PC-3 (cell line): Measurements from ENCODE around the gene AXL. TPM values are rescaled to one million over a fixed set of nuclear protein-coding genes. Genes with fewer than 3 reads are reported as not detected.

Source experiments
- ATAC-seq: fragments of 200-7000 bp; cut with Tn5 transposase; 2 replicates; pipeline ENCODE4 v1.9.1; 2020; ENCODE audit warnings: mild to moderate bottlenecking, moderate library complexity
- BruUV-seq: library from RNA; stranded (reverse); fragments of 400-500 nt; replicated peaks from 2 replicates; lab custom pipeline; 2021; lab: Mats Ljungman, UMichigan
- CTCF ChIA-PET: fragments of 300-600 bp; sonication (Branson Sonifier 250); formaldehyde crosslinking; loops from one replicate; lab custom pipeline; 2022; ENCODE audit warnings: antibody characterized with exemption; lab: Charles Lee
- POLR2A ChIA-PET: fragments of 300-600 bp; sonication (Branson Sonifier 250); formaldehyde crosslinking; loops from one replicate; lab custom pipeline; 2022; ENCODE audit warnings: antibody characterized with exemption; ENCODE audit not compliant: unreplicated experiment; lab: Charles Lee
- DNase-seq: peaks from one replicate; pipeline ENCODE4 v3.0.0-alpha.2; 2015
- H2AFZ ChIP-seq: fragments of 300-600 bp; sonication (generic); 2 replicates; pipeline ENCODE4 v1.6.0; 2016; ENCODE audit warnings: antibody characterized with exemption, low read length
- H3F3A ChIP-seq: fragments of 300-600 bp; sonication (generic); one replicate; pipeline ENCODE4 v1.6.0; 2017; ENCODE audit warnings: antibody characterized with exemption, low read length, control low read depth, mild to moderate bottlenecking; ENCODE audit not compliant: unreplicated experiment
- H3K27ac ChIP-seq: fragments of 300-600 bp; sonication (generic); 2 replicates; pipeline ENCODE4 v1.5.1; 2016; ENCODE audit warnings: mild to moderate bottlenecking, low read length
- H3K27me3 ChIP-seq: fragments of 300-600 bp; sonication (generic); 2 replicates; pipeline ENCODE4 v1.6.1; 2016; ENCODE audit warnings: low read length, mixed read lengths
- H3K36me3 ChIP-seq: fragments of 300-600 bp; sonication (generic); 2 replicates; pipeline ENCODE4 v1.6.1; 2016; ENCODE audit warnings: low read depth, mixed run types, low read length, mixed read lengths
- H3K4me1 ChIP-seq: fragments of 300-600 bp; sonication (generic); 2 replicates; pipeline ENCODE4 v1.5.1; 2016; ENCODE audit warnings: low read length; ENCODE audit not compliant: insufficient read depth
- H3K4me2 ChIP-seq: fragments of 300-600 bp; sonication (generic); 2 replicates; pipeline ENCODE4 v1.6.0; 2016; ENCODE audit warnings: low read length
- H3K4me3 ChIP-seq: fragments of 300-600 bp; sonication (generic); 2 replicates; pipeline ENCODE4 v1.5.1; 2016; ENCODE audit warnings: mild to moderate bottlenecking, low read length, mixed read lengths
- H3K79me2 ChIP-seq: fragments of 300-600 bp; sonication (generic); 2 replicates; pipeline ENCODE4 v1.6.1; 2017; ENCODE audit warnings: low read length, mixed read lengths
- H3K9ac ChIP-seq: fragments of 300-600 bp; sonication (generic); 2 replicates; pipeline ENCODE4 v1.6.0; 2016; ENCODE audit warnings: mild to moderate bottlenecking, low read length
- H3K9me2 ChIP-seq: fragments of 300-600 bp; sonication (generic); replicated peaks from 2 replicates; pipeline ENCODE4 v1.6.1; 2016; ENCODE audit warnings: mixed run types, low read length, mixed read lengths
- H3K9me3 ChIP-seq: fragments of 300-600 bp; sonication (generic); 2 replicates; pipeline ENCODE4 v1.6.1; 2016; ENCODE audit warnings: low read length, mixed read lengths
- H4K20me1 ChIP-seq: fragments of 300-600 bp; sonication (generic); 2 replicates; pipeline ENCODE4 v1.6.1; 2016; ENCODE audit warnings: low read length, mixed read lengths
- EZH2 ChIP-seq: fragments of 300-600 bp; sonication (generic); IDR thresholded peaks from one replicate; pipeline ENCODE4 v1.6.1; 2017; ENCODE audit warnings: antibody characterized with exemption, mild to moderate bottlenecking, low read length; ENCODE audit not compliant: unreplicated experiment
- EZH2phosphoT487 ChIP-seq: fragments of 300-600 bp; sonication (generic); IDR thresholded peaks from 2 replicates; pipeline ENCODE4 v1.6.1; 2018; ENCODE audit warnings: mild to moderate bottlenecking, antibody characterized with exemption, low read length, borderline replicate concordance
- intact Hi-C: fragments of 100-400 bp; cut with micrococcal nuclease; formaldehyde crosslinking; loops from 2 replicates; pipeline ENCODE4 v1.9.0; 2023
- total RNA-seq: library from RNA; depleted of rRNA; stranded (reverse); fragments of >200 nt; gene quantifications from 2 replicates; pipeline ENCODE4 v1.2.3, GENCODE V29; 2014
- TF ChIP-seq, protein P1 (sequence below): fragments of 300-600 bp; sonication (generic); conservative IDR thresholded peaks from 2 replicates; pipeline ENCODE4 v1.5.1; 2017; ENCODE audit warnings: antibody characterized with exemption, low read depth, mild to moderate bottlenecking, low read length

Gene AXL
- total RNA-seq, 1 experiment from 2014 or later, result 172 TPM

DNA sequence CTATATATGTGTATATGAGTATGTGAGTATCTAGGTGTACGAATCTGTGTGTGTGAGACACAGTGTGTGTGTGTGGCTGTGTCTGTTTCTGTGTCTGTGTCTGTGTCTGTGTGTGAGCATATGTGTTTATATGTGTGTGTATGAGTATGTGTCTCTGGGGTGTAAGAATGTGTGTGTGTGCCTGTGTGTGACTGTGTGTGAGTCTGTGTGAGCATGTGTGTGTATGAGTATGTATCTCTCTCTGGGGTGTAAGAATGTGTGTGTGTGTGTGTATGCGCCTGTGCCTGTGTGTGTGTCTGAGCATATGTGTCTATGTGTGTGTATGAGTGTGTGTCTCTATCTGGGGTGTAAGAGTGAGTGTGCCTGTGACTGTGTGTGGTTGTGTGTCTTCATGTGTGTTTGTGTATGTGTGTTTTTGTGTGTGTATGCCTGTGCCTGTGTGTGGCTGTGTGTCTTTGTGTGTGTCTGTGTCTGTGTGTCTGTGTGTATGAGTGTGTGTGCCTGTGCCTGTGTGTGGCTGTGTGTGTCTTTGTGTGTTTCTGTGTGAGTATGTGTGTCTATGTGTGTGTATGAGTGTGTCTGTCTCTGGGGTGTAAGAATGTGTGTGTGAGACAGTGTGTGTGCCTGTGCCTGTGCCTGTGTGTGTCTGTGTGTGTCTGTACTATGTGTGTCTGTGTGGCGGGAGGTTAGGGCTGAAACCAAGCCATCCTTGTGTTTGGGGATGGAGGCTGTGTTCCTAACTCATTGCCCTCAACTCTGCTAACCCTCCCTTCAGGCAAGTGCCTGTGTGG is 11.2 kb downstream of the AXL start:
- no peak for DNase-seq
- Histone ChIP-seq H3K79me2 (peaks cover 12% of the 10 kb centered on the region), H3K27ac (no peak overlapping the region), H3K9me2 (no peaks in the 10 kb centered on the region), H3K4me3 (no peak overlapping the region), H3K36me3 (peaks cover 21% of the 10 kb centered on the region), H4K20me1 (no peaks in the 10 kb centered on the region), H2AFZ (no peak overlapping the region), H3K27me3 (no peaks in the 10 kb centered on the region), H3K4me2 (no peak overlapping the region), H3K9ac (no peak overlapping the region), H3K4me1 (peaks cover 13% of the 10 kb centered on the region), H3K9me3 (no peaks in the 10 kb centered on the region), H3F3A (no peaks in the 10 kb centered on the region)
- intact Hi-C loops, result no loop called here
- ChIA-PET CTCF (no interaction called here), POLR2A (no interaction called here)
- no peak for ATAC-seq
- BruUV-seq, result no TSS peak
- TF ChIP-seq, protein P1, sequence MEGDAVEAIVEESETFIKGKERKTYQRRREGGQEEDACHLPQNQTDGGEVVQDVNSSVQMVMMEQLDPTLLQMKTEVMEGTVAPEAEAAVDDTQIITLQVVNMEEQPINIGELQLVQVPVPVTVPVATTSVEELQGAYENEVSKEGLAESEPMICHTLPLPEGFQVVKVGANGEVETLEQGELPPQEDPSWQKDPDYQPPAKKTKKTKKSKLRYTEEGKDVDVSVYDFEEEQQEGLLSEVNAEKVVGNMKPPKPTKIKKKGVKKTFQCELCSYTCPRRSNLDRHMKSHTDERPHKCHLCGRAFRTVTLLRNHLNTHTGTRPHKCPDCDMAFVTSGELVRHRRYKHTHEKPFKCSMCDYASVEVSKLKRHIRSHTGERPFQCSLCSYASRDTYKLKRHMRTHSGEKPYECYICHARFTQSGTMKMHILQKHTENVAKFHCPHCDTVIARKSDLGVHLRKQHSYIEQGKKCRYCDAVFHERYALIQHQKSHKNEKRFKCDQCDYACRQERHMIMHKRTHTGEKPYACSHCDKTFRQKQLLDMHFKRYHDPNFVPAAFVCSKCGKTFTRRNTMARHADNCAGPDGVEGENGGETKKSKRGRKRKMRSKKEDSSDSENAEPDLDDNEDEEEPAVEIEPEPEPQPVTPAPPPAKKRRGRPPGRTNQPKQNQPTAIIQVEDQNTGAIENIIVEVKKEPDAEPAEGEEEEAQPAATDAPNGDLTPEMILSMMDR, result no peak
- TF ChIP-seq EZH2, result no peak
- TF ChIP-seq EZH2phosphoT487, result no peak

DNA sequence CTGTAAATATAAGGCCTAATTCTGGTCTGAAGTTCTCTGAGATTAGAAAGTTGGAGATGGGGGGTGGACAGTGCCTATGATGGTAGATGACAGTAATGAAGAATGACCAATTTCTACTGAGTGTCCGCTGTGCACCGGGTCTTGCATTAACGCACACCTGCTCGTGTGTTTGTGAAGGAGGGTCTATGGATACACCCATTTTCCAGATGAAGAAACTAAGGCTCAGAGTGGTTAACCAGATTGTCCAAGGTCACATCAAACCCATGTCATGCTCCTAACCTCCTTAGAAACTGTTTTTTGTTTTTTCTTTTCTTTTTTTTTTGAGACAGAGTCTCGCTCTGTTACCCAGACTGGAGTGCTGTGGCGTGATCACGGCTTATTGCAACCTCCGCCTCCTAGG is 13.7 kb downstream of the AXL start:
- H3K4me2 ChIP-seq, result no peak overlapping the region
- ATAC-seq (no peak), DNase-seq (no peak)
- no peak overlapping the region for H3K9ac ChIP-seq
- H4K20me1 ChIP-seq, result no peaks in the 10 kb centered on the region
- H3K36me3 ChIP-seq, result peaks cover 24% of the 10 kb centered on the region
- no peak overlapping the region for H3K27ac ChIP-seq
- no peaks in the 10 kb centered on the region for H3F3A ChIP-seq
- no peaks in the 10 kb centered on the region for H3K9me3 ChIP-seq
- H3K4me1 ChIP-seq, result no peaks in the 10 kb centered on the region
- POLR2A ChIA-PET, result interaction anchor here (0.6 kb wide), 1 partner anchor 567 kb away, joined by 7 read pairs; no protein-coding TSS in a partner anchor
- no peak overlapping the region for H2AFZ ChIP-seq
- intact Hi-C loops, result no loop called here
- BruUV-seq, result no TSS peak
- no peaks in the 10 kb centered on the region for H3K9me2 ChIP-seq
- no peak overlapping the region for H3K4me3 ChIP-seq
- H3K27me3 ChIP-seq, result no peaks in the 10 kb centered on the region
- H3K79me2 ChIP-seq, result no peaks in the 10 kb centered on the region
- TF ChIP-seq EZH2phosphoT487, result no peak
- no peak for TF ChIP-seq EZH2
- CTCF ChIA-PET, result no interaction called here

DNA sequence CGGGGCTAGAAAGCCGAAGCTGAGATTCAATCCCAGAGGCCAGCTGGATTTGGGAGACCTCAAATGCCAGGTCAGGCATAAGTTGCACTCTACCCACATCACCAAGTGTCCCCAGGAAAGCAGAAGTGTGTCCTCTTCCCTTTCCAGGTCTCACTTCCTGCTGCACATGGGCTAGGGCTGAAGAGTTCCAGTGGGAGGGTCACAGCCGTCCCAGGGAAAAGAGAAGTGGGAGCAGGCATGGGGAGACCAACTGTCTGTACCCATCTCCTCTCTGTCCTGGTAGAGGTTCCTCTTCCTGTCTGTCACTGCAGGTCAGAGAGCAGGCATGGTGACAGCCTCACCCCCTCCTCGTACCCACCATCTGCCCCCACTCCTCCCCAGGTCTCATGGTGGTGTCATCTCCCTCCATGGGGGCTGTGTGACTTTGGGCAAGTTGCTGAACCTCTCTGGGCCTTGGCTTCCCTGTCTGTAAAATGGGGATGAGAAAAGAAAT is 14.8 kb downstream of the AXL start:
- no peak for ATAC-seq
- BruUV-seq, result no TSS peak
- ChIA-PET POLR2A (no interaction called here), CTCF (no interaction called here)
- intact Hi-C loops, result no loop called here
- Histone ChIP-seq H3K9me3 (no peaks in the 10 kb centered on the region), H3F3A (no peaks in the 10 kb centered on the region), H3K79me2 (no peaks in the 10 kb centered on the region), H3K36me3 (peaks cover 21% of the 10 kb centered on the region), H3K9me2 (no peaks in the 10 kb centered on the region), H3K9ac (no peak overlapping the region), H4K20me1 (no peaks in the 10 kb centered on the region), H3K27ac (no peak overlapping the region), H3K4me3 (no peak overlapping the region), H3K4me1 (no peaks in the 10 kb centered on the region), H3K27me3 (no peaks in the 10 kb centered on the region), H2AFZ (no peak overlapping the region), H3K4me2 (no peak overlapping the region)
- no peak for DNase-seq
- TF ChIP-seq, protein P1, result no peak
- TF ChIP-seq EZH2phosphoT487 (no peak), EZH2 (no peak)
